Transverse colon (tissue), 1 donor: ENCODE measurements around the gene TRAF6.

ENCODE experiments used
- EP300 ChIP-seq: sonication (generic); formaldehyde crosslinking; IDR thresholded peaks from one replicate; pipeline ENCODE4 v1.6.1; 2017; ENCODE audit warnings: antibody characterized with exemption, low read depth
- POLR2A ChIP-seq: fragments of 450-650 bp; IDR thresholded peaks from one replicate; pipeline ENCODE4 v1.6.1; 2016; ENCODE audit warnings: antibody characterized with exemption, mild to moderate bottlenecking, moderate library complexity

DNA sequence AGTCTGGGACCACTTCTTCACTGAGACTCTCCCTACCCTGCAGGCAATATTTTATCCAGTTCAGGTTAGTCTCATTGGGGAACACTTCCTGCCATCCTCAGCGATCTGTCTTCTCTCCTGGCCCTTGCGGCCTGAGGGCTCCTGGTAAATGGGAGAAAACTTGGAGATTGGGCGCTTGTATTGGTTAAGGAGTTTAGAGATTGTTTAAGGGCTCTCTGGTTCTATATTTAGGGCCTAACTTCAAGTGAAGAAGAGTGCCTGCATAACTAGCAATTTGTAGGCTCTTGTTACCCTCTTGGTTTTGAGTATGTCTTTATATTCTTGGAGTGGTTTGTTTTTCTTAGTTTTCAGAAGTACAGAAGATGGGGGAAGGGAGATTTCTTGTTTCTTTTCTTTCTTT lies 72.7 kb downstream of the TRAF6 start:
- TF ChIP-seq POLR2A (no peak), EP300 (no peak)
